ENCODE data around the gene CXorf65. TPM values are rescaled to one million over a fixed set of nuclear protein-coding genes. Genes with fewer than 3 reads are reported as not detected.

Gene CXorf65
- total RNA-seq, 1 experiment from 2014 or later: not detected

- Histone ChIP-seq H3K36me3 (ENCODE audit: insufficient read depth, low read length, poor library complexity, severe bottlenecking) (no peaks in the 10 kb centered on the region), H3K27me3 (replicated peaks; ENCODE audit: insufficient read depth, low read depth, low read length, poor library complexity) (no peaks in the 10 kb centered on the region), H3K4me3 (ENCODE audit: low read depth, low read length, poor library complexity, severe bottlenecking) (peak within 1 kb of the TSS; percentile 17), H3K9me3 (ENCODE audit: low read depth, low read length, poor library complexity, severe bottlenecking) (no peaks in the 10 kb centered on the region), H3K27ac (ENCODE audit: low read depth, low read length, poor library complexity, severe bottlenecking) (no peak within 1 kb of the TSS), H3K4me1 (ENCODE audit: insufficient read depth, low read length, poor library complexity, severe bottlenecking) (peaks cover 4% of the 10 kb centered on the region)
- peak; percentile 11 for DNase-seq (ENCODE audit: low spot score)
- no TSS peak for BruUV-seq (replicated peaks)
- CTCF ChIA-PET: no interaction called here
- intact Hi-C loops (cut with micrococcal nuclease; ENCODE audit: unreplicated experiment): no loop called here
- POLR2A ChIA-PET (ENCODE audit: low non-redundant PET): no interaction called here
- TF ChIP-seq EZH2 (IDR thresholded peaks at IDR 0.05; ENCODE audit: borderline replicate concordance, low read depth, low read length, poor library complexity, severe bottlenecking): no peak
- no peak for TF ChIP-seq CTCF (conservative IDR thresholded peaks at IDR 0.05; ENCODE audit: low read depth, low read length)
These were observed 38.1 kb upstream of the CXorf65 start, which contains the start of gene NLGN3 for GRCh38 chrX:71144651-71145050. Gene NLGN3 (plus strand): TSS chrX:71144841. CDS start chrX:71147750, 2,909 bp downstream.

GRCh38 chrX:71143508-71143907 is 37.0 kb upstream of the CXorf65 start:
- Histone ChIP-seq H3K36me3 (ENCODE audit: insufficient read depth, low read length, poor library complexity, severe bottlenecking) (no peaks in the 10 kb centered on the region), H3K27ac (ENCODE audit: low read depth, low read length, poor library complexity, severe bottlenecking) (no peak overlapping the region), H3K4me3 (ENCODE audit: low read depth, low read length, poor library complexity, severe bottlenecking) (no peak overlapping the region), H3K9me3 (ENCODE audit: low read depth, low read length, poor library complexity, severe bottlenecking) (no peaks in the 10 kb centered on the region), H3K4me1 (ENCODE audit: insufficient read depth, low read length, poor library complexity, severe bottlenecking) (peaks cover 4% of the 10 kb centered on the region), H3K27me3 (replicated peaks; ENCODE audit: insufficient read depth, low read depth, low read length, poor library complexity) (no peaks in the 10 kb centered on the region)
- no TSS peak for BruUV-seq (replicated peaks)
- ChIA-PET POLR2A (ENCODE audit: low non-redundant PET) (interaction anchor here (0.5 kb wide), 1 partner anchor 616 kb away, joined by 9 read pairs; no protein-coding TSS in a partner anchor), CTCF (no interaction called here)
- DNase-seq (ENCODE audit: low spot score): no peak
- intact Hi-C loops (cut with micrococcal nuclease; ENCODE audit: unreplicated experiment): no loop called here
- TF ChIP-seq CTCF (conservative IDR thresholded peaks at IDR 0.05; ENCODE audit: low read depth, low read length) (no peak), EZH2 (IDR thresholded peaks at IDR 0.05; ENCODE audit: borderline replicate concordance, low read depth, low read length, poor library complexity, severe bottlenecking) (no peak)

GRCh38 chrX:71140440-71140839 is 33.9 kb upstream of the CXorf65 start:
- DNase-seq (ENCODE audit: low spot score): no peak
- Histone ChIP-seq H3K27me3 (replicated peaks; ENCODE audit: insufficient read depth, low read depth, low read length, poor library complexity) (no peaks in the 10 kb centered on the region), H3K9me3 (ENCODE audit: low read depth, low read length, poor library complexity, severe bottlenecking) (no peaks in the 10 kb centered on the region), H3K4me3 (ENCODE audit: low read depth, low read length, poor library complexity, severe bottlenecking) (no peak overlapping the region), H3K4me1 (ENCODE audit: insufficient read depth, low read length, poor library complexity, severe bottlenecking) (no peaks in the 10 kb centered on the region), H3K36me3 (ENCODE audit: insufficient read depth, low read length, poor library complexity, severe bottlenecking) (peaks cover 10% of the 10 kb centered on the region), H3K27ac (ENCODE audit: low read depth, low read length, poor library complexity, severe bottlenecking) (no peak overlapping the region)
- POLR2A ChIA-PET (ENCODE audit: low non-redundant PET): no interaction called here
- intact Hi-C loops (cut with micrococcal nuclease; ENCODE audit: unreplicated experiment): no loop called here
- CTCF ChIA-PET: no interaction called here
- no TSS peak for BruUV-seq (replicated peaks)
- no peak for TF ChIP-seq CTCF (conservative IDR thresholded peaks at IDR 0.05; ENCODE audit: low read depth, low read length)
- no peak for TF ChIP-seq EZH2 (IDR thresholded peaks at IDR 0.05; ENCODE audit: borderline replicate concordance, low read depth, low read length, poor library complexity, severe bottlenecking)

Measured in A673 (cell line).